ENCODE measurements around the gene GAL3ST3.
A peak's percentile ranks its signal among the peaks of the same experiment; 100 is the strongest.
"Not testable (repeated sequence)": the region's sequence is repeated elsewhere in the genome, so short reads cannot be mapped to it uniquely, and the experiment has no call there.

Gene GAL3ST3

GRCh38 chr11:66042227-66042995 is 6.5 kb downstream of the GAL3ST3 start:
- DNase-seq: no peak

DNA sequence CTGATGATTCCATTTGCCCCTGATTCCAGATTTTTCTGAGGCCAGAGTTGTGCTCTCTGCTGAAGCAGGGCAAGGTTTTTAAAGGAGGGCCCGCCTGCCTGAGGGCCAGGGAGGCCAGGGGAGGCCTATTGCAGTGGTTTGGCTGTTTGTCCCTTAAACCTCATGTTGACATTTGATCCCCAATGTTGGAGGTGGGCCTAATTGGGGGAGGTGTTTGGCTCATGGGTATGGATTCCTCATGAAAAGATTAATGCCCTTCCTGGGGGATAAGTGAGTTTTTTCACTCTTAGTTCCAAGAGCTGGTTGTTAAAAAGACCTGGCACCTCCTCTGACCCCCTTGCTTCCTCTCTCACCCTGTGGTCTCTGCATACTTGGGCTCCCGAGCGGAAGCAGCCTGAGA is 9.2 kb downstream of the GAL3ST3 start:
- no peak for DNase-seq

- no peak for DNase-seq
Observed at GRCh38 chr11:66037327-66037726, 11.6 kb downstream of the GAL3ST3 start.

GRCh38 chr11:66036334-66036710 is 12.6 kb downstream of the GAL3ST3 start:
- no peak for DNase-seq

- DNase-seq: no peak
Observed at GRCh38 chr11:66035653-66036333, 13.2 kb downstream of the GAL3ST3 start.

- no peak for DNase-seq
Observed at GRCh38 chr11:66032957-66033735, 15.8 kb downstream of the GAL3ST3 start.

GRCh38 chr11:66026017-66026529 is 22.9 kb downstream of the GAL3ST3 start, which contains the start of gene CATSPER1:
TSS of gene CATSPER1 (minus strand) at chr11:66026479. CDS start at chr11:66026379, 100 bp downstream.
- DNase-seq: no peak

- not testable (repeated sequence) for DNase-seq
Observed at GRCh38 chr11:66023186-66023440, 25.8 kb downstream of the GAL3ST3 start.

- DNase-seq: peak; percentile 76
Observed at GRCh38 chr11:66022401-66023185, 26.4 kb downstream of the GAL3ST3 start.

DNA sequence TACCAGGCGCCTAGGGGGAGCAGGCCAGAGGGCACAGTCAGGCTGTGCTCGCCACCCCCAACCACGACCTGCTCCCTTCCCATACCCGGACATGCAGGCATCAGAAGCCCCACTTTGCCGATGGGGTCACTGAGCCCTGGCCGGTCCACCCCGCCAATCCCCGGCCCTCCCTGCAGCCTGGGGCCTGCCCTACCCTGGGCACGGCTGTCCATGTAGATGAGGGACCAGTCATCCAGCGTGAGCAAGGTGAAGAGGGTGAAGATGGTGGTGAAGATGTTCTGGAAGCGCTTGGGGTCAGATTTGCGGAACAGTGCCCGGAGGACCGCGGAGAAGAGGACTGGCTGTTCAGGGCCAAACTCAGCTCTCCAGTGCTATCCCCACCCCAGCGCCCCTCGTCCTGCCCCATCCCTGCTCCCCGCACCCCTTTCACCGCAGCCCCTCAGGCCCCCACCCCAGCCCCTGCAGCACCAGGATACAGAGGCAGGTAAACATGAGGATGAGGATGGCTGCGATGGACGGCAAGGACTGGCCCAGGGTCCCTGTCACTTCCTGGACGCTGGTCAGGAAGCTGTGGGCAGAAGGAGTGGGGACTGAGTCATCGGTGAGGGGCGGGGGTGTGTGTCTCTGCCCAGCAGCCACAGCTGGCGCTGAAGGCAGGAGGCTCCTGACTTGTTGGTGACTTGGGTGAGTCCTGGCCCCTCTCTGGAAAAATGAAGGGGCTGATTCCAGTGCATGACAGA is 28.2 kb downstream of the GAL3ST3 start:
- no peak for DNase-seq

GRCh38 chr11:66020212-66020611 is 28.7 kb downstream of the GAL3ST3 start:
- DNase-seq: no peak

DNA sequence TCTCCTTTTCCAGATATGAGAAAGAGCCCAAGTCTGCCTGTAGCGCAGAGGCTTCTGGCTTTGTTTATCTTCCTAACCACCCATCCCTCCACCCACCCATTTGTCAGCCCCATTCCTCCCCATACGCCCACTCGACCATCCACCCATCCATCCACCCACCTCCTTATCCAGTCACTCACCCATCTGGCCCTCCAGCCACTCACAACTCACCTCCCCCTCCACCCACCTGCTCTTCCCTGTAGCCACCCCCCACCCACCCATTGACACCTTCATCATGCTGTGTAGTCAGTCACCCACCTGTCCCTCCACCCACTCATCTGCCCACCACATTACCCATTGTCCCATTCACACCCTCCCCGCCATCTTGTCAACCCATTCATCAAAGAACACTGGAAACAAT is 31.6 kb downstream of the GAL3ST3 start:
- no peak for DNase-seq

DNA sequence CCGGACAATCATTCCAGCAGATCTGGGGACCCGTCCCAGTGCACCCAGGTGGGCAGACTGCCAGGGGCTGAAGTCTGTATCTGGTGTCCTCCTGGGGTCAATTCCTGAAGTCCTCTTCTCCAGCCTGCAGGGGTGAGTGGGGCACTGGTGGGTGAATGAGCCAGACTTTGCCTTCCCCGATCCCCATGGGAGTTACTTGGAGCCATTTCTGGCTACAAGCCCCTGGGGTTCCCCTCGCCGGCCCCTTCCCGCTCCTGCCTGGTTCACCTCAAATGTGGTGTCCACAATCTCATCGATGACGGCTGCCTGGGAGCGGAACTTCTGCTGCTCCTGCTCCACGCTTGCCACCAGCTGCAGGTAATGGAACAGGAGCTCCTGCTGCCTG is 32.2 kb downstream of the GAL3ST3 start:
- DNase-seq: no peak

DNA sequence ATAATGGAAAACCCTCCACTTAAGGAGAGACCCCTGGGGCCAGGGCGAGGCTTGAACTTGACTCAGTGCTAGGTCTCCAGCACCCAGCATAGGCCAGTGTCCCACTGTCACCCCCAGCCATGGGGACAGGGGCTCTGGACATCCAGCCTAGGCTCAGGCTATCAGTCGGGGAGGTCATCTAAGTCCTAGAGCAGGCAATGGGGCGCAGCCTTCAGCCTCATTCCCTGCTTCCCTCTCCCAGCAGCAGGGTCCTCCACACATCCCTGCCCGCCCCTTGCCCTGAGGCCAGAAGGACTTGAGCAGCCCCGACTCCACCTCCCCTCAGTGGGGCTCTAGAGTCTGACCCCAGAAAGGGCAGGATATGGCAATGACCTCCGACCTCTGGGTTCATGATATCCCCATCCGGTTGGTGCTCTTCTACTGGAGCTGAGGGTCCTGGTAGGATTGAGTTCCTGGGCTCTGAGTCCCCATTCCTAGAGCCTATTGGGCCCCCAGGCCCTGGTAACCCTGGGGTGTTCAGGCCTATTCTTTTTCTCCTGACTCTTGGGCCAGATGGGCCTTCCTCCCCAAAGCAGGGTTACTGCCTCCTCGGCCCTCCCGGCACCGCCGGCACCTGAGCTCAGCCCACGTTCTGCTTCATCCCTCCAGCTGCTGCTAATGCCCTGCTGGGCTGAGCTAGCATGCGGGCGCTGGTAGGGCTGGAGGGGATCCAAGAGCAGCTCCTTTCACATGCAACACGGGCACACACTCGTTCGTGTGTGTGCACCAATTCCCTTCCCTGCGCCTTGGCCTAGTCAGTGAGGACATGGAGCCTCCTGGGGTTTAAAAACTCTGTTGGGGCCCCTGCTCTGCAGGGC is 32.8 kb downstream of the GAL3ST3 start:
- DNase-seq: no peak

- no peak for DNase-seq
Observed at GRCh38 chr11:66015454-66015881, 33.5 kb downstream of the GAL3ST3 start.

GRCh38 chr11:66014804-66015453 is 34.0 kb downstream of the GAL3ST3 start:
- DNase-seq: no peak

DNA sequence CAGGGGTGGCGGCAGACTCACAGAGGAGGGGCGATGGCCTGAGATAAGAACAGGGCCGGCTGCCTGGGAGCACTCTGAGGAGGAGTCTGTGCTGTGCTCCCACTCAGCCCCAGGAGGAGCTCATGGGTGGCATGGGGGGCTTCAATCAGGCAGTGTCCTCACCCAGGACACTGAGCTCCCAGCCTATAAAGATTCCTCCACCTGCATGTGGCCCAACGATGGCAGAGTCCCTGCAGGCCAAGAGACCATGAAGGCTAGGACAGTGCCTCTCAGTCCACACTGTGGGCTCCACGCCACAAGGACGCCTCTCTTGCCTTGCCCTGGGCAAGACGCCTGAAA is 35.2 kb downstream of the GAL3ST3 start:
- DNase-seq: no peak

- DNase-seq: no peak
Observed at GRCh38 chr11:66012946-66013761, 35.8 kb downstream of the GAL3ST3 start.

DNA sequence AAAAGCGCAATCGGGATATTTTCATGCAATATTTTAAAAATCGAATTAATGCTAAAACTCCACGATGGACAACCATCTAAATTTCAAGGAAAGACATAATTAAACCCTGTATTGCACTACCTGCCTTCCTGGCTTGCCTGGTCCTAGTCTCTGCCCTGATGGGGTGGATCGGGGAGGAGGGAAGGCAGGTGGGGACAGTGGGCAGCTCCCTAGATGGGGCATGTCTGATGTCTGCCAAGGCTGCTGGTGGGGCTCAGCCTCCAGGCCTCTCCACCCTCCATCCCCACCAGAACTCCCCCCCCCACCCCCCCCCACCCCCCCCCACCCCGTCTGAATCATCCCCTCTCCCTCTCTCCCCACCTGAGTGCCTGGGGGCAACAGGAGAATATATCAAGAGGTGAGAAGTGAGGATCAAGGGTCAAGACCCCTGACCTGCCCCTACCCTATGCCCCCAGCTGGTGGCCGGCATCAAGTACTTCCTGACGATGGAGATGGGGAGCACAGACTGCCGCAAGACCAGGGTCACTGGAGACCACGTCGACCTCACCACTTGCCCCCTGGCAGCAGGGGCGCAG is 36.5 kb downstream of the GAL3ST3 start:
- no peak for DNase-seq
